ENCODE measurements around the gene LRCH1.

Gene LRCH1

DNA sequence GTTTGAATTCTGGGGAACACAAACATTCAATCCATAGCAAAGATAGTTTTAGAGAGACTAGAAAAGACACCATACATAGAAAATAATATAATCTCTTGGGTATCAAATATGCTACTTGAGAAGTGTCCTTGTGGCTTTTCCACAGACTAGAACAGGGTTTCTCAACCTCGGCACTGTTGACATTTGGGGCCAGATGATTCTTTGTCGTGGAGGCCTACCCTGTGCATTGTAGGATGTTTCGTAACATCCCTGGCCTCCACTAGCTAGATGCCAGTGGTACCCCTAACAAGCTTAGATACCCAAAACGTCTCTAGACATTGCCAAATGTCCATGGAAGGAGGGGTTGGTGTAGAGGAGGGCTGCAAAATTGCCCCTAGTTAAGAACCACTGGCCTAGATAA lies 246.2 kb downstream of the LRCH1 start:
- DNase-seq (ENCODE audit: low read depth) = no peak

- no peak for DNase-seq (ENCODE audit: low read depth)
Measured at GRCh38 chr13:46801858-46802257, 248.9 kb downstream of the LRCH1 start.
